ENCODE data around the gene LRMDA. TPM values are rescaled to one million over a fixed set of nuclear protein-coding genes. Genes with fewer than 3 reads are reported as not detected.
A peak's percentile ranks its signal among the peaks of the same experiment; 100 is the strongest.

Gene LRMDA
- total and polyA plus RNA-seq, 4 donors = 12.1 to 40.8 (median 21.6) TPM

DNA sequence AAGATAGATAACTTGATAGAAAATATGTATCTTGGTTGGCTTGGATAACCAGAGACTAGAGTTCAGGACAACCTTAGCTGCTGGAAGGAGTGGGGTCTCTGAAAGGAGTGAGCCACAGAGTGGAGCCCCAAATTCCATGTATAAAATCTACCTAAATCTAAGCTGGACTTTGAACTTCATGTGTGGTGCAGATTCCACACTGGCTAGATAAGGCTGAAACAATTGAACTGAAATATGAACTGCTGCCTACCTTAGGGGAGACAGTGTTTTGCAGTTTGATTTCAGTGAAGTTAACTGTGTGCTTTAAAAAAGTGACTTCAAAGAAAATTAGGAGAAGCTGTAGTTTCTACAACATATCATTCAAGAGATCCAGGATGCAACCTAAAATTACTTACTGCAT lies 123.9 kb downstream of the LRMDA start:
- no peak for ATAC-seq (ENCODE audit: insufficient read depth, low FRiP score)
- no peak for DNase-seq

GRCh38 chr10:75556320-75556719 lies 124.9 kb downstream of the LRMDA start:
- ATAC-seq (ENCODE audit: insufficient read depth, low FRiP score) = no peak
- no peak for DNase-seq
- Histone ChIP-seq H3K9ac (ENCODE audit: insufficient read depth in 1 of 2, low read length in 2 of 2) (no peak overlapping the region), H3K27ac (ENCODE audit: low read depth in 1 of 2, low read length in 1 of 2) (no peak overlapping the region), H3K36me3 (ENCODE audit: control insufficient read depth in 4 of 4, insufficient read depth in 4 of 4, low read length in 4 of 4) (no peaks in the 10 kb centered on the region), H3K4me3 (no peak overlapping the region), H3K9me3 (ENCODE audit: control insufficient read depth in 4 of 4, insufficient read depth in 3 of 4, low read length in 3 of 4) (peaks cover 0 to 6% (median 0%) of the 10 kb centered on the region in 4 donors), H3K4me1 (ENCODE audit: control insufficient read depth in 5 of 5, insufficient read depth in 5 of 5, low read length in 5 of 5) (peaks cover 0 to 1% (median 0%) of the 10 kb centered on the region in 5 donors), H3K27me3 (ENCODE audit: control insufficient read depth in 3 of 3, insufficient read depth in 3 of 3, low read length in 2 of 3) (no peaks in the 10 kb centered on the region)
- 42 to 44% methylated on average over 2 of the region's 2 CpGs for WGBS, 2 donors
- TF ChIP-seq, protein P1, sequence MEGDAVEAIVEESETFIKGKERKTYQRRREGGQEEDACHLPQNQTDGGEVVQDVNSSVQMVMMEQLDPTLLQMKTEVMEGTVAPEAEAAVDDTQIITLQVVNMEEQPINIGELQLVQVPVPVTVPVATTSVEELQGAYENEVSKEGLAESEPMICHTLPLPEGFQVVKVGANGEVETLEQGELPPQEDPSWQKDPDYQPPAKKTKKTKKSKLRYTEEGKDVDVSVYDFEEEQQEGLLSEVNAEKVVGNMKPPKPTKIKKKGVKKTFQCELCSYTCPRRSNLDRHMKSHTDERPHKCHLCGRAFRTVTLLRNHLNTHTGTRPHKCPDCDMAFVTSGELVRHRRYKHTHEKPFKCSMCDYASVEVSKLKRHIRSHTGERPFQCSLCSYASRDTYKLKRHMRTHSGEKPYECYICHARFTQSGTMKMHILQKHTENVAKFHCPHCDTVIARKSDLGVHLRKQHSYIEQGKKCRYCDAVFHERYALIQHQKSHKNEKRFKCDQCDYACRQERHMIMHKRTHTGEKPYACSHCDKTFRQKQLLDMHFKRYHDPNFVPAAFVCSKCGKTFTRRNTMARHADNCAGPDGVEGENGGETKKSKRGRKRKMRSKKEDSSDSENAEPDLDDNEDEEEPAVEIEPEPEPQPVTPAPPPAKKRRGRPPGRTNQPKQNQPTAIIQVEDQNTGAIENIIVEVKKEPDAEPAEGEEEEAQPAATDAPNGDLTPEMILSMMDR (IDR thresholded peaks at IDR 0.05; ENCODE audit: control extremely low read depth, extremely low read depth) = no peak

More for the DNA sequence above, 123.9 kb downstream of the LRMDA start:
- peaks cover 0 to 6% (median 0%) of the 10 kb centered on the region in 4 donors for H3K9me3 ChIP-seq (ENCODE audit: control insufficient read depth in 4 of 4, insufficient read depth in 3 of 4, low read length in 3 of 4)
- TF ChIP-seq, protein P1 (IDR thresholded peaks at IDR 0.05; ENCODE audit: control extremely low read depth, extremely low read depth) = no peak
- no peaks in the 10 kb centered on the region for H3K27me3 ChIP-seq (ENCODE audit: control insufficient read depth in 3 of 3, insufficient read depth in 3 of 3, low read length in 2 of 3)
- H3K4me1 ChIP-seq (ENCODE audit: control insufficient read depth in 5 of 5, insufficient read depth in 5 of 5, low read length in 5 of 5) = peaks cover 0 to 1% (median 0%) of the 10 kb centered on the region in 5 donors
- no peak overlapping the region for H3K4me3 ChIP-seq
- no peak overlapping the region for H3K9ac ChIP-seq (ENCODE audit: insufficient read depth in 1 of 2, low read length in 2 of 2)
- no peaks in the 10 kb centered on the region for H3K36me3 ChIP-seq (ENCODE audit: control insufficient read depth in 4 of 4, insufficient read depth in 4 of 4, low read length in 4 of 4)
- no peak overlapping the region for H3K27ac ChIP-seq (ENCODE audit: low read depth in 1 of 2, low read length in 1 of 2)

GRCh38 chr10:75565286-75566251 lies 134.1 kb downstream of the LRMDA start:
- H3K4me1 ChIP-seq (ENCODE audit: control insufficient read depth in 5 of 5, insufficient read depth in 5 of 5, low read length in 5 of 5) = peaks cover 0 to 2% (median 0%) of the 10 kb centered on the region in 5 donors
- TF ChIP-seq, protein P1 (IDR thresholded peaks at IDR 0.05; ENCODE audit: control extremely low read depth, extremely low read depth) = no peak
- DNase-seq (peak in 1 of 3 donors; percentile 45), ATAC-seq (ENCODE audit: insufficient read depth, low FRiP score) (peak; percentile 90)
- H3K36me3 ChIP-seq (ENCODE audit: control insufficient read depth in 4 of 4, insufficient read depth in 4 of 4, low read length in 4 of 4) = no peaks in the 10 kb centered on the region
- no peak overlapping the region for H3K4me3 ChIP-seq
- H3K27me3 ChIP-seq (ENCODE audit: control insufficient read depth in 3 of 3, insufficient read depth in 3 of 3, low read length in 2 of 3) = no peaks in the 10 kb centered on the region
- H3K9ac ChIP-seq (ENCODE audit: insufficient read depth in 1 of 2, low read length in 2 of 2) = no peak overlapping the region
- WGBS, 2 donors = 74 to 89% methylated on average over 5 of the region's 5 CpGs
- no peak overlapping the region for H3K27ac ChIP-seq (ENCODE audit: low read depth in 1 of 2, low read length in 1 of 2)
- no peaks in the 10 kb centered on the region for H3K9me3 ChIP-seq (ENCODE audit: control insufficient read depth in 4 of 4, insufficient read depth in 3 of 4, low read length in 3 of 4)

All from lung (tissue), 12 donors.